SK-N-SH (cell line): Measurements from ENCODE around the gene RAC2. TPM values are rescaled to one million over a fixed set of nuclear protein-coding genes. Genes with fewer than 3 reads are reported as not detected.

Experiments
- CTCF ChIA-PET: fragments of 300-600, 350-600 bp; formaldehyde crosslinking; extraction: SDS; loops from one replicate; lab custom pipeline; 2021; lab: Yijun Ruan, JAX
- POLR2A ChIA-PET: fragments of 350-600 bp; sonication (Branson Sonifier 250); formaldehyde crosslinking; extraction: SDS; loops from one replicate; lab custom pipeline; 2020; ENCODE audit warnings: antibody characterized with exemption, inconsistent platforms; lab: Yijun Ruan, JAX
- DNase-seq: peaks from one replicate; pipeline ENCODE4 v3.0.0; 2012
- H2AFZ ChIP-seq: fragments of 200-600 bp; sonication (generic); 2 replicates; pipeline ENCODE4 v1.8.1; 2016; ENCODE audit warnings: antibody characterized with exemption, mild to moderate bottlenecking, low read depth
- H3F3A ChIP-seq: fragments of 200-600 bp; sonication (generic); replicated peaks from 2 replicates; pipeline ENCODE3; 2016; ENCODE audit warnings: antibody characterized with exemption, mild to moderate bottlenecking; ENCODE audit not compliant: insufficient read depth
- H3K27ac ChIP-seq, 2 experiments: fragments of 200-500 bp in 1 of 2; fragments of 200-600 bp in 1 of 2; sonication (Bioruptor generic) in 1 of 2; sonication (generic), shearing (Covaris generic) in 1 of 2; 2 replicates each; pipeline versions ENCODE4 v1.5.1 to v1.6.1; 2014 to 2016; ENCODE audit warnings: low read depth in 2 of 2, inconsistent platforms in 1 of 2, low read length in 1 of 2, mild to moderate bottlenecking in 1 of 2, mixed read lengths in 1 of 2
- H3K27me3 ChIP-seq: fragments of 200-600 bp; sonication (generic), shearing (Covaris generic); 2 replicates; pipeline ENCODE4 v1.6.1; 2016; ENCODE audit warnings: mixed run types; ENCODE audit not compliant: insufficient read depth
- H3K36me3 ChIP-seq, 2 experiments: fragments of 200-500 bp in 1 of 2; fragments of 200-600 bp in 1 of 2; sonication (Bioruptor generic) in 1 of 2; sonication (generic) in 1 of 2; replicated peaks in 1 of 2; 2 replicates each; pipeline versions ENCODE3 to v1.5.1; 2014 to 2016; ENCODE audit warnings: low read length in 1 of 2, mild to moderate bottlenecking in 1 of 2; ENCODE audit not compliant: insufficient read depth in 2 of 2, control insufficient read depth in 1 of 2
- H3K4me1 ChIP-seq, 2 experiments: fragments of 200-500 bp in 1 of 2; fragments of 200-600 bp in 1 of 2; sonication (Bioruptor generic) in 1 of 2; sonication (generic), shearing (Covaris generic) in 1 of 2; 2 replicates each; pipeline versions ENCODE4 v1.5.1 to v1.6.1; 2014 to 2016; ENCODE audit warnings: low read depth in 1 of 2, low read length in 1 of 2, mixed run types in 1 of 2; ENCODE audit not compliant: insufficient read depth in 2 of 2, control insufficient read depth in 1 of 2
- H3K4me2 ChIP-seq: fragments of 200-600 bp; sonication (generic), shearing (Covaris generic); 2 replicates; pipeline ENCODE4 v1.6.1; 2017; ENCODE audit warnings: mixed run types
- H3K4me3 ChIP-seq, 2 experiments: fragments of 200-500 bp in 1 of 2; fragments of 200-600 bp in 1 of 2; sonication (Bioruptor generic) in 1 of 2; sonication (generic), shearing (Covaris generic) in 1 of 2; 2 replicates each; pipeline versions ENCODE4 v1.5.1 to v1.8.1; 2014 to 2016; ENCODE audit warnings: low read depth in 2 of 2, inconsistent platforms in 1 of 2, low read length in 1 of 2, mild to moderate bottlenecking in 1 of 2, mixed read lengths in 1 of 2, moderate library complexity in 1 of 2
- H3K79me2 ChIP-seq: fragments of 200-600 bp; sonication (generic); 2 replicates; pipeline ENCODE4 v1.8.1; 2017; ENCODE audit warnings: mild to moderate bottlenecking; ENCODE audit not compliant: insufficient read depth
- H3K9ac ChIP-seq: fragments of 200-600 bp; sonication (generic); 2 replicates; pipeline ENCODE4 v1.6.1; 2017; ENCODE audit warnings: mixed run types
- H3K9me2 ChIP-seq: fragments of 200-600 bp; sonication (generic); 2 replicates; pipeline ENCODE4 v1.6.1; 2017; ENCODE audit warnings: mixed run types
- H3K9me3 ChIP-seq: fragments of 200-600 bp; sonication (generic); 2 replicates; pipeline ENCODE4 v1.6.1; 2017; ENCODE audit warnings: mixed run types, mild to moderate bottlenecking, moderate library complexity
- H4K20me1 ChIP-seq: fragments of 200-600 bp; sonication (generic); 2 replicates; pipeline ENCODE4 v1.6.1; 2017; ENCODE audit warnings: mild to moderate bottlenecking, mixed run types; ENCODE audit not compliant: insufficient read depth
- FOSL2 ChIP-seq: IDR thresholded peaks from 2 replicates; pipeline ENCODE4 v1.4.0; 2012; ENCODE audit warnings: low read depth, mild to moderate bottlenecking, moderate library complexity, borderline replicate concordance
- GATA2 ChIP-seq: sonication (generic); formaldehyde crosslinking; IDR thresholded peaks from 2 replicates; pipeline ENCODE4 v1.5.0; 2020; ENCODE audit warnings: mild to moderate bottlenecking, missing genetic modification reagents
- NRF1 ChIP-seq: IDR thresholded peaks from 2 replicates; pipeline ENCODE4 v1.6.1; 2012; ENCODE audit warnings: low read depth, mild to moderate bottlenecking, low read length
- RAD21 ChIP-seq: IDR thresholded peaks from 2 replicates; pipeline ENCODE4 v1.6.1; 2012; ENCODE audit warnings: mild to moderate bottlenecking, low read length
- RFX5 ChIP-seq: IDR thresholded peaks from 2 replicates; pipeline ENCODE4 v1.6.1; 2012; ENCODE audit warnings: mild to moderate bottlenecking, improper control_type of control experiment, low read length
- WGBS: methylation state at CpG from one replicate; pipeline ENCODE4 v1.1.6; 2017; ENCODE audit warnings: low lambda C conversion rate; 5-methylcytosine and 5-hydroxymethylcytosine counted together
- polyA plus RNA-seq, 3 experiments: library from polyadenylated mRNA; depleted of rRNA; stranded (reverse); fragments of >200 nt; gene quantifications; 2 replicates each; pipeline ENCODE4 v1.2.3, GENCODE V29; 2012
- TF ChIP-seq, protein P1 (sequence below): IDR thresholded peaks from 2 replicates; pipeline ENCODE4 v1.6.1; 2012; ENCODE audit warnings: mild to moderate bottlenecking, low read depth, low read length, moderate library complexity
- TF ChIP-seq, protein P2 (sequence below): fragments of 150-350 bp; IDR thresholded peaks from 2 replicates; pipeline ENCODE4 v1.6.1; 2017; ENCODE audit warnings: antibody characterized with exemption, low read length, low read depth, borderline replicate concordance
- TF ChIP-seq, protein P3 (sequence below): IDR thresholded peaks from 2 replicates; pipeline ENCODE4 v1.4.0; 2012; ENCODE audit warnings: low read depth, borderline replicate concordance

RAC2 gene
- polyA plus RNA-seq, 1 of the 3 experiments (the other 2 are of a cell fraction): 29.9 TPM

DNA sequence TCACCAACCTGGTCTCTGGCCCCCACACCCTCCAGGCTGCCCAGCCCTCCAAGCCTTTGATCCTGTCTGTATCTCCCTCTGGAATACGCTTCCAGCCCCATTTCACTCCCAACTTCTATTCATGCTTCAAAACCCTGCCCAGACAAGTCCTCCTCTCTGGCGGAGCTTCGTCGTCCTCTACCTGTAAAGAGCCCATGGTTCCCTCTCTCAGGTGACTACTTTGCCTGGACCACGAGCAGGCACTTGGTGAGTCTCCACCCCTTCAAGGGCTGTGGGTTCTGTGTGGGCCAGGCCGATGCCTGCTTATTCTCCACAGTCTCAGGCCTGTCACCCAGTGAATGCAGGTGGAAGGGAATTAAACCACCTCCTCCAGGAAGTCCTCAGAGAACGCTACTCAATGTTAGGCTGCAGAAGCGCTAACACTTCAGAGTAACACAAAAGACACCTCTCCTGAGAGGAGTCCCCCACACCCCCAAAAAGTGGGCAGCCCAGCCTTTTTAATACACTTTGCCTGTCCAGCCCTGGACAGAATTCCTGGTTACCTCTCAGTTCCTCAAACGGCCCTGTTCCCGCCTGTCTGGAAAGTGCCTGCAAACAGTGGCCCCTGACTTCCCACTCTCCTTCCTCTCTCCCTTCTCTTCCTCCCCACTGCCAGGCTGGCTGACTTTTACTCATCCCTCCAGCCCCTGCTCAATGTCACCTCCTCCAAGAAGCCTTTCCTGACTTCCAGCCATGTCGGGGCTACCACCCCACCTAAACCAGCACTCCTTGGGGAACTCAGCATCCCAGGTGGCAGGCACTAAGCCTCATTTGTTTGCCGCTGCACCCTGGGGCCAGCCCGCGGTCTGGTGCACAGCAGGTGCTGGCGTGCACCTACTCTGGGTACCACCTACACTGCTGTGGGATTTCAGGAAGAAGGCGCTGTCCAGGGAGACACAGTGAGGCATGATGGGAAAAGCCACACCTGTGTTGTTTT lies 9.0 kb downstream of the RAC2 start:
- Histone ChIP-seq H3K9me2 (no peaks in the 10 kb centered on the region), H3K27ac (no peak overlapping the region), H3K9me3 (no peaks in the 10 kb centered on the region), H3K27me3 (no peaks in the 10 kb centered on the region), H4K20me1 (no peaks in the 10 kb centered on the region), H3K4me3 (no peak overlapping the region), H3F3A (peaks cover 3% of the 10 kb centered on the region), H3K9ac (no peak overlapping the region), H3K4me1 (no peaks in the 10 kb centered on the region; a peak in 1 of 4 replicates), H2AFZ (no peak overlapping the region), H3K36me3 (no peaks in the 10 kb centered on the region), H3K79me2 (no peaks in the 10 kb centered on the region), H3K4me2 (no peak overlapping the region)
- WGBS: 89% methylated on average over 16 of the region's 16 CpGs
- no peak for TF ChIP-seq RAD21
- TF ChIP-seq, protein P1, sequence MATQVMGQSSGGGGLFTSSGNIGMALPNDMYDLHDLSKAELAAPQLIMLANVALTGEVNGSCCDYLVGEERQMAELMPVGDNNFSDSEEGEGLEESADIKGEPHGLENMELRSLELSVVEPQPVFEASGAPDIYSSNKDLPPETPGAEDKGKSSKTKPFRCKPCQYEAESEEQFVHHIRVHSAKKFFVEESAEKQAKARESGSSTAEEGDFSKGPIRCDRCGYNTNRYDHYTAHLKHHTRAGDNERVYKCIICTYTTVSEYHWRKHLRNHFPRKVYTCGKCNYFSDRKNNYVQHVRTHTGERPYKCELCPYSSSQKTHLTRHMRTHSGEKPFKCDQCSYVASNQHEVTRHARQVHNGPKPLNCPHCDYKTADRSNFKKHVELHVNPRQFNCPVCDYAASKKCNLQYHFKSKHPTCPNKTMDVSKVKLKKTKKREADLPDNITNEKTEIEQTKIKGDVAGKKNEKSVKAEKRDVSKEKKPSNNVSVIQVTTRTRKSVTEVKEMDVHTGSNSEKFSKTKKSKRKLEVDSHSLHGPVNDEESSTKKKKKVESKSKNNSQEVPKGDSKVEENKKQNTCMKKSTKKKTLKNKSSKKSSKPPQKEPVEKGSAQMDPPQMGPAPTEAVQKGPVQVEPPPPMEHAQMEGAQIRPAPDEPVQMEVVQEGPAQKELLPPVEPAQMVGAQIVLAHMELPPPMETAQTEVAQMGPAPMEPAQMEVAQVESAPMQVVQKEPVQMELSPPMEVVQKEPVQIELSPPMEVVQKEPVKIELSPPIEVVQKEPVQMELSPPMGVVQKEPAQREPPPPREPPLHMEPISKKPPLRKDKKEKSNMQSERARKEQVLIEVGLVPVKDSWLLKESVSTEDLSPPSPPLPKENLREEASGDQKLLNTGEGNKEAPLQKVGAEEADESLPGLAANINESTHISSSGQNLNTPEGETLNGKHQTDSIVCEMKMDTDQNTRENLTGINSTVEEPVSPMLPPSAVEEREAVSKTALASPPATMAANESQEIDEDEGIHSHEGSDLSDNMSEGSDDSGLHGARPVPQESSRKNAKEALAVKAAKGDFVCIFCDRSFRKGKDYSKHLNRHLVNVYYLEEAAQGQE: no peak
- TF ChIP-seq, protein P2, sequence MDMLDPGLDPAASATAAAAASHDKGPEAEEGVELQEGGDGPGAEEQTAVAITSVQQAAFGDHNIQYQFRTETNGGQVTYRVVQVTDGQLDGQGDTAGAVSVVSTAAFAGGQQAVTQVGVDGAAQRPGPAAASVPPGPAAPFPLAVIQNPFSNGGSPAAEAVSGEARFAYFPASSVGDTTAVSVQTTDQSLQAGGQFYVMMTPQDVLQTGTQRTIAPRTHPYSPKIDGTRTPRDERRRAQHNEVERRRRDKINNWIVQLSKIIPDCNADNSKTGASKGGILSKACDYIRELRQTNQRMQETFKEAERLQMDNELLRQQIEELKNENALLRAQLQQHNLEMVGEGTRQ: no peak
- no peak for TF ChIP-seq GATA2 (CRISPR knock-in tag)
- TF ChIP-seq RFX5: no peak
- no peak for TF ChIP-seq FOSL2
- no peak for TF ChIP-seq NRF1
- TF ChIP-seq, protein P3, sequence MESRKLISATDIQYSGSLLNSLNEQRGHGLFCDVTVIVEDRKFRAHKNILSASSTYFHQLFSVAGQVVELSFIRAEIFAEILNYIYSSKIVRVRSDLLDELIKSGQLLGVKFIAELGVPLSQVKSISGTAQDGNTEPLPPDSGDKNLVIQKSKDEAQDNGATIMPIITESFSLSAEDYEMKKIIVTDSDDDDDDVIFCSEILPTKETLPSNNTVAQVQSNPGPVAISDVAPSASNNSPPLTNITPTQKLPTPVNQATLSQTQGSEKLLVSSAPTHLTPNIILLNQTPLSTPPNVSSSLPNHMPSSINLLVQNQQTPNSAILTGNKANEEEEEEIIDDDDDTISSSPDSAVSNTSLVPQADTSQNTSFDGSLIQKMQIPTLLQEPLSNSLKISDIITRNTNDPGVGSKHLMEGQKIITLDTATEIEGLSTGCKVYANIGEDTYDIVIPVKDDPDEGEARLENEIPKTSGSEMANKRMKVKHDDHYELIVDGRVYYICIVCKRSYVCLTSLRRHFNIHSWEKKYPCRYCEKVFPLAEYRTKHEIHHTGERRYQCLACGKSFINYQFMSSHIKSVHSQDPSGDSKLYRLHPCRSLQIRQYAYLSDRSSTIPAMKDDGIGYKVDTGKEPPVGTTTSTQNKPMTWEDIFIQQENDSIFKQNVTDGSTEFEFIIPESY: no peak
- CTCF ChIA-PET: interaction anchor here (1.1 kb wide), 1 partner anchor 25 kb away, joined by 4 read pairs; no protein-coding TSS in a partner anchor
- POLR2A ChIA-PET: no interaction called here
- no peak for DNase-seq
